HG02610 (cell line): Measurements from ENCODE around the gene DNAAF5.
"Not testable (repeated sequence)": the region's sequence is repeated elsewhere in the genome, so short reads cannot be mapped to it uniquely, and the experiment has no call there.

Experiments
- ATAC-seq: cut with Tn5 transposase; IDR thresholded peaks from one replicate; pipeline ENCODE4 v1.9.1; 2021; ENCODE audit warnings: mild to moderate bottlenecking, moderate library complexity; ENCODE audit not compliant: unreplicated experiment

The DNAAF5 gene

GRCh38 chr7:780081-780480, 53.6 kb downstream of the DNAAF5 start:
- no peak for ATAC-seq

GRCh38 chr7:780516-780915, 54.0 kb downstream of the DNAAF5 start:
- ATAC-seq: no peak

- ATAC-seq: no peak
These were observed 54.8 kb downstream of the DNAAF5 start for GRCh38 chr7:781186-781849.

- ATAC-seq: no peak
These were observed 55.5 kb downstream of the DNAAF5 start for GRCh38 chr7:781936-782529.

- ATAC-seq: no peak
These were observed 56.4 kb downstream of the DNAAF5 start for GRCh38 chr7:782718-783449.

- no peak for ATAC-seq
These were observed 57.3 kb downstream of the DNAAF5 start for GRCh38 chr7:783556-784490.

- ATAC-seq: no peak
These were observed 58.5 kb downstream of the DNAAF5 start for GRCh38 chr7:784971-785370.

- no peak for ATAC-seq
These were observed 58.9 kb downstream of the DNAAF5 start for GRCh38 chr7:785416-785815.

GRCh38 chr7:786472-787255, 60.2 kb downstream of the DNAAF5 start:
- no peak for ATAC-seq

- ATAC-seq: no peak
These were observed 61.1 kb downstream of the DNAAF5 start for GRCh38 chr7:787332-788240.

GRCh38 chr7:791519-791918, 65.0 kb downstream of the DNAAF5 start:
- no peak for ATAC-seq

GRCh38 chr7:794207-794606, 67.7 kb downstream of the DNAAF5 start:
- ATAC-seq: no peak

- no peak for ATAC-seq
These were observed 68.3 kb downstream of the DNAAF5 start for GRCh38 chr7:794671-795329.

- ATAC-seq: not testable (repeated sequence)
These were observed 70.1 kb downstream of the DNAAF5 start for GRCh38 chr7:796434-797169.

- no peak for ATAC-seq
These were observed 72.5 kb downstream of the DNAAF5 start for GRCh38 chr7:798921-799470.

- ATAC-seq: no peak
These were observed 74.2 kb downstream of the DNAAF5 start for GRCh38 chr7:800692-801091.

- not testable (repeated sequence) for ATAC-seq
These were observed 74.9 kb downstream of the DNAAF5 start for GRCh38 chr7:801351-801750.

- ATAC-seq: no peak
These were observed 75.5 kb downstream of the DNAAF5 start for GRCh38 chr7:801940-802381.
